ENCODE data around the gene ELL2. TPM values are rescaled to one million over a fixed set of nuclear protein-coding genes. Genes with fewer than 3 reads are reported as not detected.
A peak's percentile ranks its signal among the peaks of the same experiment; 100 is the strongest.
"Not testable (repeated sequence)": the region's sequence is repeated elsewhere in the genome, so short reads cannot be mapped to it uniquely, and the experiment has no call there.

The ELL2 gene
- total and polyA plus RNA-seq, 10 donors = 4.3 to 109 (median 66.8) TPM

DNA sequence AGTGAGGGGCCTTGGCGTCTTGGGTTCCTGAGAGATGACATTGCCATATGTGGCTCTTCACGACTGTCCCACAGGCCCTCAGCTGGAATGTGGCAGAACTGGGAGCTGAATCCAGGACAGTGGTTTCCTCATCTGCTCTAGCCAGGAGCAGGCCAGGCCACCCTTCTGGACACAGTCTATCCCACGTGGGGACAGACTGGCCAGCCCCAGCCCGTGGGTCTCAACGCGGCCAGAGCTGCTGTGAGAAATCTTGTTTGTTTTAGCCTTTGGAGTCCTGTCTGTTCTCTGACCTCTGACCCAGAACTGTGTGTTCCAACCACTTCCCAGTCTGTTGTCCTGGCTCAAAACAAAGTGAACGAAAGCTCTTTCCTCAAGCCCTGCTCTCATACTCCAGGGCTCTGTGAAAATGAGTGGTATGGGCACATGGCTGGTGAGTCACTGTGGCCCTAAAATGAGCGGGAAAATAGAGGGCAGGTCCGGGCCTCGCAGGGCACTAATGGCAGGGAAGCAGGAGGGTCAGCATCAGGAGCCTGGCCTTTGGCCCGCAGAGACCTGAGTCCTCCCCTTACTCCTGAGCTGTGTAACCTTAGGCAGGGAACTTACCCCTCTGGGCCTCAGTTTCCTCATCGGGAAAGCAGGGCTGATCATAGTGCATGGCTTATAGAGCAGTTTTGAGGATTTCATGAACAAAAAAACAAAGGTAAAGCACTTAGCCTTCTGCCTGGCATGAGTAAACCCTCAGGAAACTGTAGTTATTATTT, 104.3 kb downstream of the ELL2 start:
- Histone ChIP-seq H3K36me3 (no peaks in the 10 kb centered on the region), H3K27me3 (replicated peaks in 1 of 7) (no peaks in the 10 kb centered on the region), H3K9me3 (no peaks in the 10 kb centered on the region), H3K4me3 (no peak overlapping the region), H3K27ac (peak overlapping the region in 5 of 8 donors; percentile 20 to 65 (median 40)), H3K4me1 (peaks cover 0 to 40% (median 31%) of the 10 kb centered on the region in 6 donors)
- TF ChIP-seq, protein P1, sequence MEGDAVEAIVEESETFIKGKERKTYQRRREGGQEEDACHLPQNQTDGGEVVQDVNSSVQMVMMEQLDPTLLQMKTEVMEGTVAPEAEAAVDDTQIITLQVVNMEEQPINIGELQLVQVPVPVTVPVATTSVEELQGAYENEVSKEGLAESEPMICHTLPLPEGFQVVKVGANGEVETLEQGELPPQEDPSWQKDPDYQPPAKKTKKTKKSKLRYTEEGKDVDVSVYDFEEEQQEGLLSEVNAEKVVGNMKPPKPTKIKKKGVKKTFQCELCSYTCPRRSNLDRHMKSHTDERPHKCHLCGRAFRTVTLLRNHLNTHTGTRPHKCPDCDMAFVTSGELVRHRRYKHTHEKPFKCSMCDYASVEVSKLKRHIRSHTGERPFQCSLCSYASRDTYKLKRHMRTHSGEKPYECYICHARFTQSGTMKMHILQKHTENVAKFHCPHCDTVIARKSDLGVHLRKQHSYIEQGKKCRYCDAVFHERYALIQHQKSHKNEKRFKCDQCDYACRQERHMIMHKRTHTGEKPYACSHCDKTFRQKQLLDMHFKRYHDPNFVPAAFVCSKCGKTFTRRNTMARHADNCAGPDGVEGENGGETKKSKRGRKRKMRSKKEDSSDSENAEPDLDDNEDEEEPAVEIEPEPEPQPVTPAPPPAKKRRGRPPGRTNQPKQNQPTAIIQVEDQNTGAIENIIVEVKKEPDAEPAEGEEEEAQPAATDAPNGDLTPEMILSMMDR (IDR thresholded peaks at IDR 0.05 in 8 of 11, conservative IDR thresholded peaks at IDR 0.05 in 3 of 11) = no peak
- TF ChIP-seq POLR2AphosphoS5 (IDR thresholded peaks at IDR 0.05) = peak in 1 of 3 donors; percentile 59
- 77 to 92% (median 83%) methylated on average over 11 to 12 of the region's 12 CpGs for WGBS, 5 donors
- intact Hi-C loops (cut with DNase I; ENCODE audit: low total_unique reads) = loop anchor here (5.0 kb wide), 1 partner anchor 475 kb away; no protein-coding TSS in a partner anchor
- DNase-seq = no peak

DNA sequence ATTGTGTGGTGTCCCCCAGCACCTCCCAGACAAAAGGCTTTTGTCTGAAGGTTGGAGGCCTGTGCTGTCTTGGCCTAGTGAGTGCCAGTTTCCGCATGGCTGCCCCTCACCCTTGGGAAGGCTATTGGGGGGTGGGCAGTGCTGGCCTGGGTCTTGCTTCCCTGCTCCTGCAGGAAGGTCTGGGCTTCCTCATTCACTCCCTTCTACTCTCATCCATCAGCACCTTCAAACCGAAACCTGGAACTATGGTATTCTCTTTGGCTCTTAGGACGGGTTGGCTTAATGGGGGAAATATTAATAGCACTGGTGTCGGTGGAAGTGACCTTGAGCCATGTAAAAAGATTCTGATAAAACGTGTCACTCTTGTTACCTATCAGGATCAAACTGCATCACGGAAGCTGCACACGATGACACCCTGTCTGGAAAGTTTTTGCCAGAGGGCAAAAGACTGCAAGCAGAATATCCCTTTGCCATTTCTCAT, 105.1 kb downstream of the ELL2 start:
- Histone ChIP-seq H3K4me3 (no peak overlapping the region), H3K36me3 (no peaks in the 10 kb centered on the region), H3K4me1 (peaks cover 0 to 32% (median 24%) of the 10 kb centered on the region in 6 donors), H3K9me3 (no peaks in the 10 kb centered on the region), H3K27ac (peak overlapping the region in 1 of 8 donors; percentile 59), H3K27me3 (replicated peaks in 1 of 7) (no peaks in the 10 kb centered on the region)
- TF ChIP-seq, protein P1 (IDR thresholded peaks at IDR 0.05 in 8 of 11, conservative IDR thresholded peaks at IDR 0.05 in 3 of 11) = no peak
- TF ChIP-seq POLR2AphosphoS5 (IDR thresholded peaks at IDR 0.05) = no peak
- TF ChIP-seq POLR2A (IDR thresholded peaks at IDR 0.05) = no peak
- no peak for DNase-seq
- 84 to 91% (median 87%) methylated on average over 7 of the region's 7 CpGs for WGBS, 5 donors
- intact Hi-C loops (cut with DNase I; ENCODE audit: low total_unique reads) = loop anchor here (5.0 kb wide), 1 partner anchor 476 kb away; no protein-coding TSS in a partner anchor

DNA sequence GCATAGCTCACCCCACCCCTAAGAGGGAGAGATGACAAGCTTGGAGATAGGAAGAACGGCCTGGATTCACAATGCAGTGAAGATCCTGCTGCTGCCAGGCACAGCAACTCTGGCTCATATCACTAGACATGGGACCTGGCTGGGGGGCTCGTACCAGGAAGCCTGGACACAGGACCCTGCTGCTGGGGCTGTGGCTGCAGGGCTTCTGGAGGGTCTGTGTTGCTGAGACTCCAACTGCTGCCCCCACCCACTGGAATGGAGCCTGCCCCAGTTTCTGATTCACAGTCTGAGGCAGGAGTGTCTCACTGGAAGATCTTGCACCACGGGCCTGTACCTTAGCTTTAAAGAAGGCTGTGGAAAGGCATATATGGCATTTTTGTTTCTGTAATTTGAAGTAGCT, 108.2 kb downstream of the ELL2 start:
- peaks cover 0 to 13% (median 5%) of the 10 kb centered on the region in 6 donors for H3K4me1 ChIP-seq
- TF ChIP-seq, protein P1 (IDR thresholded peaks at IDR 0.05 in 8 of 11, conservative IDR thresholded peaks at IDR 0.05 in 3 of 11) = no peak
- TF ChIP-seq POLR2AphosphoS5 (IDR thresholded peaks at IDR 0.05) (no peak), POLR2A (IDR thresholded peaks at IDR 0.05) (no peak)
- DNase-seq = no peak
- no peak overlapping the region for H3K4me3 ChIP-seq
- no peaks in the 10 kb centered on the region for H3K36me3 ChIP-seq
- intact Hi-C loops (cut with DNase I; ENCODE audit: low total_unique reads) = no loop called here
- WGBS, 5 donors = 83 to 93% (median 89%) methylated on average over 2 to 3 of the region's 3 CpGs
- no peaks in the 10 kb centered on the region for H3K27me3 ChIP-seq (replicated peaks in 1 of 7)
- H3K27ac ChIP-seq = no peak overlapping the region
- H3K9me3 ChIP-seq = no peaks in the 10 kb centered on the region

DNA sequence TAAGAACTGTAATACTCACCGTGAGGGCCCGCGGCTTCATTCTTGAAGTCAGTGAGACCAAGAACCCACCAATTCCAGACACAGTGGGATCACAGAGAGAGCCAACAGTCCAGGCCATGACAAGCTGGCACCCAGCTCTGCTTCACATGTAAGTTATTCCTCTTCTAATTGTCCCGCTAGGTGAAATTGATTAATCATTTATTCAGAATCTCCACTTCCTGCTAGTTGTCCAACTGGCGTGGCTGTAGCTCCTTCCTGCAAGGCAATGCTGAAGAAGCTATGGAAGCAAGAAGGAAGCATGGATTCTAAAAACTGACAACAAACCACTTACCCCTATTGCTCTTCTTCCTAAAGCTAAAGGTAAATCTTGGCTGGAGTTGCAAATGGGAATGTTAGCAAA, 109.1 kb downstream of the ELL2 start:
- DNase-seq = no peak
- 87 to 93% (median 90%) methylated on average over 5 of the region's 5 CpGs for WGBS, 5 donors
- peaks cover 0 to 4% (median 0%) of the 10 kb centered on the region in 6 donors for H3K4me1 ChIP-seq
- TF ChIP-seq, protein P1 (IDR thresholded peaks at IDR 0.05 in 8 of 11, conservative IDR thresholded peaks at IDR 0.05 in 3 of 11) = no peak
- no peak for TF ChIP-seq POLR2A (IDR thresholded peaks at IDR 0.05)
- TF ChIP-seq POLR2AphosphoS5 (IDR thresholded peaks at IDR 0.05) = no peak
- no peaks in the 10 kb centered on the region for H3K9me3 ChIP-seq
- H3K27ac ChIP-seq = no peak overlapping the region
- intact Hi-C loops (cut with DNase I; ENCODE audit: low total_unique reads) = no loop called here
- H3K4me3 ChIP-seq = no peak overlapping the region
- no peaks in the 10 kb centered on the region for H3K27me3 ChIP-seq (replicated peaks in 1 of 7)
- no peaks in the 10 kb centered on the region for H3K36me3 ChIP-seq

DNA sequence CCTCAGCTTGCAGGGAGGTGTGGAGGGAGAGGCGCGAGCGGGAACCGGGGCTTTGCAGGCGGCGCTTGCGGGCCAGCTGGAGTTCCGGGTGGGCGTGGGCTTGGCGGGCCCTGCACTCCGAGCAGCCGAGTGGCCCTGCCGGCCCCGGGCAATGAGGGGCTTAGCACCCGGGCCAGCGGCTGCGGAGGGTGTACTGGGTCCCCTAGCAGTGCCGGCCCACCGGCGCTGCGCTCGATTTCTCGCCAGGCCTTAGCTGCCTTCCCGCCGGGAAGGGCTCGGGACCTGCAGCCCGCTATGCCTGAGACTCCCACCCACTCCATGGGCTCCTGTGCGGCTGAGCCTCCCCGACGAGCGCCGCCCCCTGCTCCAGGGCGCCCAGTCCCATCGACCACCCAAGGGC, 110.5 kb downstream of the ELL2 start:
- H3K27ac ChIP-seq; DNase-seq; H3K27me3 ChIP-seq (replicated peaks in 1 of 7); H3K4me3 ChIP-seq; H3K9me3 ChIP-seq; intact Hi-C loops (cut with DNase I; ENCODE audit: low total_unique reads); H3K4me1 ChIP-seq; H3K36me3 ChIP-seq: not testable (repeated sequence)
- WGBS, 5 donors = 96 to 99% (median 98%) methylated on average over 20 to 34 of the region's 34 CpGs
